OCI-M2 (cell line): ENCODE measurements around the gene LPP.

Source experiments
- DNase-seq: peaks from one replicate; lab custom pipeline; 2025; ENCODE audit not compliant: unreplicated experiment; lab: John Stamatoyannopoulos, UW

The LPP gene

DNA sequence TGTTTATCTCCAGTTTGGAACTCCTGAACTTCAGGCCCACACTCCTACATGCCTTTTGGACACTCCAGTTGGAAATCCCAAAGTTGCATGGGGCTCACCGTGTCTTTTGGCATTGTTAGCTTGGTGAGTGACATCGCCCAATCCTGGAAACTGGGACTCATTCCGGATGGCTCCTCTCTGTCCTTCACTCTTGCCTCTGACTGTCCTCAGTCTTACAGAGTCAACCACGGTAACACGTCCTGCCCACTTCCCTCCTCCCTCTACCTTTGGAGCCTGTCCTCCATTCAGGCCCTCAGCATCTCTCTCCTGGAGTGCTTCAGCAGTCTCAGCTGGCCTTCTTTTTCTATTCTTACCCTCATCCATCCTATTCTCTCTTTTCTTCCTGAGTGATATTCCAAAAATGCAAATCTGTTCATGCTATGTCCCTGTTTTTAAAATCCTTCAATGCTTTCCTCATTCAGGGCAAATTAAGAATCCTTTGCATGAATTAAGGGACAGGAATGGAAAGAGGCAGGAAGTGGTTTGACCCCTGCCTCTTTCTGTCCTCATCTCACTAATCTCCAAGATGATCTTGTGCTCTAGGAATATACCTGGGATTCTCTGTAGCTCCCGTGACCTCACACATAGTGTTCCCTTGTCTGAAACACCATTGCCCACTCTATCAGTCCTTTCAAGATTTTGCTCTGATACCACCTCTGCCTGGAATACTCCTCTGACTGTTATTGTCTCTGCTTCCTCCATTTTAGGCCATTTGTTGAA is 42.5 kb downstream of the LPP start:
- DNase-seq: no peak

DNA sequence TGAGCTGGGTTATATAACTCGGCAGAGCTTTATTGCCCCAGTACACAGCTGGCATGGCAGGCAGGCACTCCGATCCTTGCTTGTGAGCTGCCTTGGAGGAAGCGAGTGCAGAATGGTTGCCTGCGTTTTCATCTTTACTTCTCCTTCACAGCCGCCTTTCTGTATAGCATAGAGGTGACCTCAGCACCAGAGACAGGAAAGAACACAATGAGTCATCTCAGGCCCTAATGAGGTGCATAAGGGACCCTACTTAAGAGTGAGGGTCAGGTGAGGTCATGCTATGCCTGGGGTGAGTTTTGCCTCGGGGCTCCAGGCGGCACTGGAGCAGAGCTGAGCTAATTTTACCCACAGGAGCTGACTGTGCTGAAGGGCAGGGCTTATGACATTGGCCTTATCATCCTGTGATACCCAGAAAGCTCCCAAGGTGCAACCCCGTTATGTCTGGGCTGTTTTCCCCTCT is 43.5 kb downstream of the LPP start:
- DNase-seq: no peak

DNA sequence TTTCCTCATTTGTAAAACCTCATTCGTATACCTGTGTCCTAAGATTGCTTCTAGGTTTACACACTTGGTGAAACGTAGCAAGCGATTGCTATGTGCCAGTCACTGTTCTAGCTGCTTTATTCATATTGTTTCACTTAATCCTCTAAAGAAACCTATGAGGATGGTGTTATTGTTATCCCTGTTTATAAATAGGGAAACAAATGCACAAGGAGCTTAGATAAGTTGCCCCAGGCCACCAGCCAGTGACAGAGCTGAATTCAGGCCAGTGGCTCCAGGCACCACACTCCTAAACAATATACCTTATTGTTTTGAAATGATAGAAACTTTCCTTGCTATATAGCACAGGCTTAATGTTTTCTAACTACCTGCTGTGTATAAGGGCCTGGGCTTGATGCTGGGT is 44.0 kb downstream of the LPP start:
- DNase-seq: no peak

DNA sequence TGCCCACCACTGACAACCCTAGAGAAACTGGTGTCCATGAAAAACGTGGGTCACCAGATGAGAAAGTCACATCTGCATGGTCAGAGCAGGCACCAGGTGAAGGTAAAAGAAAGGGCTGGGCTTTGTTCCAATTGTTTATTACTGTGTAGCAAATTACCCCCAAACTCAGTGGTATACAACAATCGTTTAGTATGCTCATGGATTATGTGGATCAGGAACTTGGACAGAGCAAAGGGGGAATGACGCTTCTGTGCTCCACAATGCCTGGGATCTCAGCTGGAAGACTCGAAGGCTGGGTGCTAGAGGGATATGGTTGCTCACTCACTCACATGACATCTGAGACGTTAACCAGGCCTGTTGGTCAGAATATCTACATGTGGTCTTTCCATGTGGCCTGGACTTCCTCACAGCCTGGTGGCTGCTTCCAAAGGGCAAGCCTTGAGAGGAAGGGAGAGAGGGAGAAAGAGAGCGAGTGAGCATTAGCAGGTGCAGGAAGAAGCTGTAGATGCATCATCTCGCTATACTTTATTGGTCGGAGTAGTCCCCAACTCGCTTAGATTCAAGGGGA is 44.9 kb downstream of the LPP start:
- DNase-seq: no peak

DNA sequence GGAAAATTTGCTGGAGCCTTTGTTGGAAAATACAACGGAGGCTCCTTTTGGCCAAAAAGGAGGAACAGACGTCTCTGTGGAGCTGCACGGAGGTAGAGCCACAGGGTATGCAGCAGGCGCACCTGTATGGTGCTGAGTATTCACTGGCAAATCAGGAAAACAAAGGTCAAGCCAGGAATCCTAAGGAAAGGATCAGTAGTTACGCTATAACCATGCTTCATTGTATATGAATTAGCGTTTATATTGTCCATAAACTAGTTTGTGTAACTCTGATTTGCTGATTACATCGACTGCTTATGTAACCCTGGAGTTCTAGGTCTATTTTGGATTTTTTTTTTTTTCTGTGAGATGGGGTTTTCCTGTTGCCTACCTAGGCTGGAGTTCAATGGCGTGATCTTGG is 45.4 kb downstream of the LPP start:
- no peak for DNase-seq

DNA sequence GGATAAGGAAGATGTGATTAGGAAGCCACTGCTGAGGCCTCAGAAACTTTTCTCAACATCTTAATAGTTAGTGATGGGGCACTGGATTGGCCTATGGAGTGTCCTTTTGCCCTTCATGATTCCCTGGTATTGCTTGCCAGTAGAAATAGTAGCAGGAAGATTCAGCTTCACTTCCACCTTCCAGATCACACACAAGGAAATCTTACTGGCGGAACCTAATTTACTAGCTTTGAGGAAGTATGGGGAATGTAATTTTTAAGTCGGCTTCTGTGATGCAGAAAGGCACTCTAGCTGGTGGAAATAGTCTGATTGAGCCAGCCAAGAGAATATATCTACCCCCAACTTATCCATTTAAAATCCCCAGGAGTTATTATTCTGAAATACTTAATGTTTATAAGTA is 46.5 kb downstream of the LPP start:
- no peak for DNase-seq

- DNase-seq: no peak
Observed at GRCh38 chr3:188202358-188203138, 48.6 kb downstream of the LPP start.

DNA sequence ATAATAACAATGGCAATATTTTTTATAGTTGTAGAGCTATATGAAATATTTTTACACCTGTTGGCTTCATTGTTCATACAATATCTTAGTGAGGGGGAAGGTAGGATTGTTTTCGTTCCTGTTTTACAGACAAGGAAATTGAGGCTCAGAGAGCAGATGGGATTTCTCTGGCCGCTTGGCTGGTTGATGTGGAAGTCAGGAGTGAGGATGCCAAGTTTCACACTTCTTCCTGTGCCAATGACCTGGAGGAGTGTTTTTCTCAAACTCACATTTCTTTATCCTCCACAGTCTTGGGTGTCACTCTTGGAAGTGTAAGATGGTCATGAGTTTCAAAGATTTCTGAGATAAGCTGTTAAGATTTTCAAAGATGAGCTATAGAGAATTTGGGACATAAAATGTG is 50.6 kb downstream of the LPP start:
- DNase-seq: no peak

GRCh38 chr3:188205992-188206416 is 52.0 kb downstream of the LPP start:
- no peak for DNase-seq

DNA sequence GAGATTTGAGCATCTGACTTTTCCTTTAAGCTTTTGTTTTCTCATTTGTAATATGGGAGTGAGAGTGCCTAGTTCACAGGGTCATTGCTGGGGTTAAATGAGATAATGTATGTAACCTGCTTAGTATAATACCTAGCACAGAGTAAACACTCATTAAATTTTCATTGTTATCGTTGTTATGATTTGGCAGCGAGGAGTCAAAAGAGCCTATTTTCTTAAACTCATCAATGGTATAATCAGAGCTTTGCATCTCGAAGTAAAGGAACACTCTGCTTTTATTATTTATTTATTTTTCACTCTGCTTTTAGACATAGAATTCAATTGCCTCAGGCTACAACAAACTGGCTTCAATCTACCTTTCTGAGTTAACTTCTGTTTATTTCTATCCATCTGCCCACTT is 52.8 kb downstream of the LPP start:
- DNase-seq: no peak

DNA sequence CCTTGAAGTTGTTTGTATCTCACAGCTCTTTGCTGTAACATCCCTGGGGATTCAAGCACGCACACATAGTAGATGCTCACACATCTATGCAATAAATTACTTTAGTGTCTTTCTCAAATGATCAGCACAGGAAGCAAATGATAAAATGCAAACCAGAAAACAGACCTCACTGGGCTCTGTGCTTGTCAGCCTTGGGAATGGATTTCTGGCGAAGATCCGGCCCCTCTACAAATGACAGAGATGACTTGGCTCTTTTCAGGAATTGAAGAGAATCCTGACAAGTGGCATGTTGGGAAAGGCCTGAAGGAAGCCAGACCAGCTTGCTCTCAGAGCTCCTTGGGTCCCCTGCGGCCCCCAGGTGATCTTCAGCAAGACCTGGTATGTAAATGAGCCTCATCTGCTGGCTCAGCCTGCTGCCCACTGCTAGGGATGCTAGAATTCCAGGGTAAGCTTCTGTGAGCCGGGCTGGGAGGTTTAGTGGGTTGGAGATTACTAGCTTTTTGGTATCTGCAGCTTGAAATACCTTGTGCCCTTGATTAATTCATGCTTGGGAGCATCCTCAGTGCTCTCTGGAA is 54.1 kb downstream of the LPP start:
- no peak for DNase-seq

GRCh38 chr3:188208516-188208981 is 54.6 kb downstream of the LPP start:
- no peak for DNase-seq

GRCh38 chr3:188209034-188209433 is 55.1 kb downstream of the LPP start:
- DNase-seq: no peak

DNA sequence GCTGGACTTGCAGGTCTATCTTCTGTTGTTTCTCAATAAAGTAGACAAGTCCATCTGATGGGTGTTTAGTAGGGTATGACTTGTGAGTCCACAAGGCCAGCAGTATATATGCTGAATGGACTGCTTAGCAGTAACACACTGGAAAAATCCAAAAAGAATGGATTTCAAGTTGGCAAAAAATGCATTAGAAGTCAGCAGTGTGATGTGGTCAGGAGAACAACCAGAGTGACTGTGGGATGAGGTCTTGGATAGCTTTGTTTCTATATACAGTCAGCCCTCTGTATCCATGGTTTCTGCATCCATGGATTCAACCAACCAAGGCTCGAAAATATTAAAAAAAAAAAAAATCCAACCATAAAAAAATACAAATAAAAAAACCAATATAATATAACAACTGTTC is 55.8 kb downstream of the LPP start:
- DNase-seq: no peak

- no peak for DNase-seq
Observed at GRCh38 chr3:188211476-188211875, 57.5 kb downstream of the LPP start.

DNA sequence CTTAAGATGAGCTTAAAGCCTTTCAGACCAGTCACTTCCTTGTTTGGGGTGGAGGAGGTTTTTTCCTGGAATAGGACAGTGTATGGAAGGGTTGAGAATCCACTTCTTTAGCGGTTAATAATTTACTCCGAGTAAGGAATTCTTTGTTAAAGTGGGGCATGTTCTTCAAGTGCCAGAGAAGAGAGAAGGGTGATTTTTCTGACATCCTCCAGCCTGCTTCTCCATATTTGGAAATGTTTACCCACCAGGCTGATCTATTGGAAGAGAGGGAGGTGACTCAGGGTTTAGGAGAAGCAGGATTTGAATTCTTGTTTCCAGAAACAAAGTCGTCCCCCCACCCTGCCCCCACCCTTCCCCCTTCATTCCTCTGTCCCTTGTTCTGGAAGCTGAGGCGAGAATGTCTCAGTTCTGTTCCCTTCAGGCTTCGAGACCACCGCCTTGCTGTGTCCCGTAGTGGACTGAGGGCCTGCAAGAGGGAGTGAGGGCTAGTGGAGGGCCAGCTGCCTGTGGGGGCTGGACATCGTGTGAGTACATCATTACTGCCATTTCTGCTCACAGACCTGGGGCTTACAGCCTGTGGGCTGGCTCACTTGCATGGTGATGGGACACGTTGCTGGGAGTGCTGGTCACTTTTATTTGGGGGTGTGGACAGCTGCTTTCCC is 58.5 kb downstream of the LPP start:
- DNase-seq: no peak

GRCh38 chr3:188214442-188214841 is 60.5 kb downstream of the LPP start:
- no peak for DNase-seq

GRCh38 chr3:188215129-188215528 is 61.2 kb downstream of the LPP start:
- DNase-seq: no peak

DNA sequence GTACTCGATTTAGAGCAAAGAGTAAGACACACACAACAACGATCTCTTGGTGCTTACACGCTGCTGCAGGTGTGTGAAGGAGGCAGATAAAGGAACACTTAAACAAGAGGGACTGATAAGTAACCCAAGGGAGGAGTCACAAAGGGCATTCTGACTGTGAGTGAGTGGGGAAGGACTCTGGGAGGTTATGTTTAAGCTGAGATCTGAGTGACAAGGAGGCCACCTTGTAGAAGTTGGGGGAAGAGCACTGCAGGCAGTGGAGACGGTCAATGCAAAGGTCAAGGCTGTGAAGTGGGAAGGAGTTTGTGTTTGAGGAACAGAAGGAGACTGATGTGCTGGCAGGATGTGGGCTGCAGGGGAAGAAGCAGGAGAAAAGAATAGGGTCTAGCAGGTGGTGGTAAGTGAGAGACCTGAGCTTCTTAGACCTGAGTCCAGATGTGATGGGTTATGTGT is 63.1 kb downstream of the LPP start:
- DNase-seq: no peak

DNA sequence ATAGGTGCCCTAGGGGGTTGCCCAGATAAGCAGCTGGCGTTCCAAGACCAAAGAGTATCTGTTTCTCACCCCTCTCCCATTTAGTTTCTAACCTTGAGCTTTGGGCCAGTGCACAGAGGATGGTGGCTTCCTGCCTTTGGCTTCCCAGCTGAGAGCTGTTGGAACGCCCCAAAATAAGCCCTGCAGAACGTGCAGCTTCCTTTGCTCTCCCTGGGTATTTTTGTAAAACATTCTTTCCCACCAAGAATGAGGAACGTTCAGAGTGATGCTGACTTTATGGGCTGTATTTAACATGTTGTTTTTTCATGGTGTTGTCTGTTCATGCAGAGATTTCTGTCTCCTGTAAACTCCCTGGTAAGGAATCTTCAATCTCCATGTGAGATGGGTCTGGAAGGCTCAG is 63.8 kb downstream of the LPP start:
- no peak for DNase-seq

DNA sequence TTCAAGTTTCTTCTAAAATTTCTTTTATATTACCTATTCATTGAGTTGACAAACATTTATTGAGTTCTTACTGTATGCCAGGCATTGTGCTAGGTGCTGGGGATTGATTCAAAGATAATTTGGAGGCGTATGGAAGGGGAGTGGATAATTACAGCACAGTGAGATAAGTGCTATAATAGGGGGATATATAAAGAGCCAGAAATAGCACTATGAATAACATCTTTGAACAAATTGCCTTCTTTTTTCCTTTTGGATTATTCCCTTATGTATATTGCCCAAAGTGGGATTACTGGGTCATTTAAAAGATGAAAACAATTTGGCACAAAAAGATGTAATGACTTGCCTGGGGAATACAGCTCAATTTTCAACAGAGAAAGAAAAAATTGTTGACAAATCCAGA is 64.6 kb downstream of the LPP start:
- no peak for DNase-seq
